SU-DHL-6 (cell line): ENCODE data around the gene GMEB2.

Experiments
- EZH2phosphoT487 ChIP-seq: fragments of 200-600 bp; sonication (generic), shearing (Covaris generic); conservative IDR thresholded peaks from 2 replicates; pipeline ENCODE4 v1.6.1; 2018; ENCODE audit warnings: mild to moderate bottlenecking, antibody characterized with exemption, low read length, moderate library complexity, mixed read lengths
- TF ChIP-seq, protein P1 (sequence below): fragments of 200-600 bp; sonication (generic); IDR thresholded peaks from one replicate; pipeline ENCODE4 v1.5.1; 2017; ENCODE audit warnings: antibody characterized with exemption, mild to moderate bottlenecking, low read length, moderate library complexity; ENCODE audit not compliant: insufficient read depth, poor library complexity, severe bottlenecking

GRCh38 chr20:63657260-63657936, 30.5 kb upstream of the GMEB2 start:
- TF ChIP-seq, protein P1, sequence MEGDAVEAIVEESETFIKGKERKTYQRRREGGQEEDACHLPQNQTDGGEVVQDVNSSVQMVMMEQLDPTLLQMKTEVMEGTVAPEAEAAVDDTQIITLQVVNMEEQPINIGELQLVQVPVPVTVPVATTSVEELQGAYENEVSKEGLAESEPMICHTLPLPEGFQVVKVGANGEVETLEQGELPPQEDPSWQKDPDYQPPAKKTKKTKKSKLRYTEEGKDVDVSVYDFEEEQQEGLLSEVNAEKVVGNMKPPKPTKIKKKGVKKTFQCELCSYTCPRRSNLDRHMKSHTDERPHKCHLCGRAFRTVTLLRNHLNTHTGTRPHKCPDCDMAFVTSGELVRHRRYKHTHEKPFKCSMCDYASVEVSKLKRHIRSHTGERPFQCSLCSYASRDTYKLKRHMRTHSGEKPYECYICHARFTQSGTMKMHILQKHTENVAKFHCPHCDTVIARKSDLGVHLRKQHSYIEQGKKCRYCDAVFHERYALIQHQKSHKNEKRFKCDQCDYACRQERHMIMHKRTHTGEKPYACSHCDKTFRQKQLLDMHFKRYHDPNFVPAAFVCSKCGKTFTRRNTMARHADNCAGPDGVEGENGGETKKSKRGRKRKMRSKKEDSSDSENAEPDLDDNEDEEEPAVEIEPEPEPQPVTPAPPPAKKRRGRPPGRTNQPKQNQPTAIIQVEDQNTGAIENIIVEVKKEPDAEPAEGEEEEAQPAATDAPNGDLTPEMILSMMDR: no peak
- no peak for TF ChIP-seq EZH2phosphoT487
